ENCODE data around the gene RPS14. TPM values are rescaled to one million over a fixed set of nuclear protein-coding genes. Genes with fewer than 3 reads are reported as not detected.

The RPS14 gene
- total and polyA plus RNA-seq, 10 of the 15 experiments (the other 5 are each of a cell fraction or from before 2014, with no cell fraction given): 2,295 to 4,047 (median 2,787) TPM

DNA sequence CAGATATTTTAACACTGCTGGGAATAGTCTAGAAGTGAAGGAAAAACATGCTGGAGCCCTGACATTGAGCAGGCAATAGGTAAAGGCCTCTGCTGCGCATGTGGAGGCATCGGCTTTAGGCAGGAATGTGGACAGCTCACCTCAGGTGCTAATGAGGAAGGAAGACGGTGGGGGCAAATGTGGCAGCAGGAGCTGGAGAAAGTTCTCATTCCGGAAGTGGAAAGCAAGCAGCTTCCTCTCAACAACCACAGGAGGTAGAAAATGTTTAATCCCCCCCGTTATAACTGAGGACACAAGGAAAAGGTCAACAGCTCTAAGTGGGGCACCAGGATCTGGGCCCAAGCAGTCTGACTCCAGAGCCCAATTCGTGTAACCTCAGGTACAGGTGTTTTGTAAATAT, 7.6 kb upstream of the RPS14 start:
- ATAC-seq: no peak
- no peak for DNase-seq (ENCODE audit: low read depth, low spot score)
- H2AFZ ChIP-seq (ENCODE audit: control insufficient read depth, low read depth, low read length): peak overlapping the region; percentile 73
- BruUV-seq (replicated peaks): no TSS peak
- POLR2A ChIA-PET: interaction anchor here (0.5 to 0.7 kb wide), 2 partner anchors 8 to 30 kb away, joined by 3 to 4 read pairs; no protein-coding TSS in a partner anchor
- no peak overlapping the region for H3K4me3 ChIP-seq
- RAD21 ChIA-PET (ENCODE audit: unreplicated experiment): interaction anchor here (0.7 to 9.0 kb wide), 10 partner anchors 32 to 389 kb away, joined by 3 to 143 read pairs (median 6); partner anchors contain the start of gene IRGM
- SMC1A ChIA-PET (ENCODE audit: uncharacterized antibody, unreplicated experiment): interaction anchor here (0.7 to 5.3 kb wide), 9 partner anchors 18 to 684 kb away, joined by 3 to 58 read pairs (median 3); partner anchors contain the start of gene IRGM
- no peaks in the 10 kb centered on the region for H3K27me3 ChIP-seq (replicated peaks in 1 of 2; ENCODE audit: control insufficient read depth in 2 of 2, insufficient read depth in 2 of 2, low read length in 1 of 2)
- H3K79me2 ChIP-seq (ENCODE audit: control insufficient read depth, insufficient read depth, low read length): no peaks in the 10 kb centered on the region
- WGBS (ENCODE audit: insufficient coverage, insufficient replicate concordance, low lambda C conversion rate, missing lambda C conversion rate): 6% methylated on average over 6 of the region's 6 CpGs
- intact Hi-C loops (cut with micrococcal nuclease; ENCODE audit: unreplicated experiment): loop anchor here (5.0 to 10.0 kb wide), 4 partner anchors 105 to 390 kb away; partner anchors contain the start of gene IRGM
- no peaks in the 10 kb centered on the region for H3K36me3 ChIP-seq (ENCODE audit: control insufficient read depth in 2 of 2, insufficient read depth in 2 of 2, low read length in 1 of 2)
- peak overlapping the region; percentile 26 for H3K4me2 ChIP-seq (ENCODE audit: control insufficient read depth, insufficient read depth)
- FAIRE-seq: no peak
- H3K9ac ChIP-seq (ENCODE audit: control insufficient read depth, insufficient read depth, low read length): no peak overlapping the region; the same call in 1 of the 2 replicates
- H4K20me1 ChIP-seq (ENCODE audit: control insufficient read depth, insufficient read depth): no peaks in the 10 kb centered on the region
- H3K9me3 ChIP-seq (replicated peaks; ENCODE audit: control insufficient read depth, insufficient read depth, low read length): no peaks in the 10 kb centered on the region
- H3K27ac ChIP-seq (ENCODE audit: control insufficient read depth, insufficient read depth): 0 out of 2 replicates have a peak overlapping the region, but pooled peaks have one; percentile 13
- CTCF ChIA-PET: interaction anchor here (0.6 to 11.8 kb wide), 19 partner anchors 18 to 389 kb away, joined by 3 to 229 read pairs (median 4); partner anchors contain the start of gene IRGM
- in situ Hi-C loops (cut with MboI): loop anchor here (5.0 to 10.0 kb wide), 2 partner anchors 198 to 390 kb away; partner anchors contain the start of gene IRGM
- peaks cover 35% of the 10 kb centered on the region for H3K4me1 ChIP-seq (ENCODE audit: control insufficient read depth, insufficient read depth, low read length)
- TF ChIP-seq KDM1A (IDR thresholded peaks at IDR 0.05; ENCODE audit: borderline replicate concordance) (no peak), CEBPZ (IDR thresholded peaks at IDR 0.05; ENCODE audit: low read depth, low read length) (no peak), IKZF2 (IDR thresholded peaks at IDR 0.05) (peak; percentile 40 to 50; a peak in 2 of 4 replicates), USF1 (IDR thresholded peaks at IDR 0.05; ENCODE audit: borderline replicate concordance, extremely low read length, insufficient read depth, low read depth, low read length) (no peak), BRCA1 (IDR thresholded peaks at IDR 0.05; ENCODE audit: low read depth, low read length) (no peak), SMAD5 (IDR thresholded peaks at IDR 0.05; ENCODE audit: low read depth) (no peak), KAT2A (conservative IDR thresholded peaks at IDR 0.05; ENCODE audit: control insufficient read depth, low read depth, low read length) (no peak), ATF7 (IDR thresholded peaks at IDR 0.05; ENCODE audit: low read depth) (no peak), NKRF (conservative IDR thresholded peaks at IDR 0.05) (no peak), NFYA (IDR thresholded peaks at IDR 0.05; ENCODE audit: borderline replicate concordance, low read depth, low read length) (no peak), PAX5 (IDR thresholded peaks at IDR 0.05; ENCODE audit: borderline replicate concordance, low read depth, low read length) (no peak), SMARCA5 (IDR thresholded peaks at IDR 0.05) (no peak), RUNX3 (IDR thresholded peaks at IDR 0.05; ENCODE audit: low read length) (peak; percentile 53), STAT3 (IDR thresholded peaks at IDR 0.05; ENCODE audit: low read depth, low read length) (no peak), HDGF (IDR thresholded peaks at IDR 0.05) (no peak), SRF (IDR thresholded peaks at IDR 0.05; ENCODE audit: low read depth in 2 of 2, low read length in 2 of 2) (no peak), MAX (IDR thresholded peaks at IDR 0.05; ENCODE audit: low read depth, low read length) (no peak), EED (IDR thresholded peaks at IDR 0.05; ENCODE audit: low read depth) (peak; percentile 38; the same call in 1 of the 2 replicates), DPF2 (IDR thresholded peaks at IDR 0.05) (no peak), SUZ12 (IDR thresholded peaks at IDR 0.05; ENCODE audit: unreplicated experiment) (no peak)

Measured in GM12878 (cell line).